Upper lobe of right lung (tissue), 1 donor: ENCODE measurements around the gene PUM2. TPM values are rescaled to one million over a fixed set of nuclear protein-coding genes. Genes with fewer than 3 reads are reported as not detected.

Experiments used
- ATAC-seq: fragments of 200-7000 bp; cut with Tn5 transposase; one replicate; pipeline ENCODE4 v1.9.1; 2020; ENCODE audit warnings: mild to moderate bottlenecking, moderate library complexity
- DNase-seq: peaks from one replicate; pipeline ENCODE4 v3.0.0-alpha.2; 2020
- H3K27ac ChIP-seq: fragments of 200-600 bp; one replicate; pipeline ENCODE4 v1.8.0; 2022
- H3K27me3 ChIP-seq: fragments of 200-600 bp; one replicate; pipeline ENCODE4 v1.8.0; 2022; ENCODE audit warnings: mild to moderate bottlenecking
- H3K36me3 ChIP-seq: fragments of 200-600 bp; one replicate; pipeline ENCODE4 v1.8.0; 2022
- H3K4me1 ChIP-seq: fragments of 200-600 bp; one replicate; pipeline ENCODE4 v1.8.0; 2022
- H3K4me3 ChIP-seq: fragments of 200-600 bp; one replicate; pipeline ENCODE4 v1.8.0; 2022; ENCODE audit warnings: mild to moderate bottlenecking
- H3K9me3 ChIP-seq: fragments of 200-600 bp; one replicate; pipeline ENCODE4 v1.8.0; 2022
- CTCF ChIP-seq: fragments of 200-600 bp; IDR thresholded peaks from one replicate; pipeline ENCODE4 v1.8.0; 2022; ENCODE audit warnings: antibody characterized with exemption
- intact Hi-C: fragments of 100-400 bp; cut with DNase I; formaldehyde crosslinking; loops from one replicate; pipeline ENCODE4 v1.11.0; 2022
- total RNA-seq: library from RNA; stranded (reverse); fragmentation: NEBNext Ultra II Directional; extraction: Animal tissue kit (Norgen Biotek cat#: 25700); gene quantifications from one replicate; pipeline ENCODE4 v1.2.1, GENCODE V29; 2021
- donor health status: DM: no; HTN: yes; CAD: no; lungs with severe emphysema.

Gene PUM2
- total RNA-seq, 1 donor from 2014 or later: 116 TPM

- peaks cover 7% of the 10 kb centered on the region for H3K4me1 ChIP-seq
- H3K27ac ChIP-seq: no peak overlapping the region
- no peak overlapping the region for H3K4me3 ChIP-seq
- ATAC-seq (no peak), DNase-seq (no peak)
- intact Hi-C loops: no loop called here
- no peaks in the 10 kb centered on the region for H3K9me3 ChIP-seq
- H3K36me3 ChIP-seq: no peaks in the 10 kb centered on the region
- no peak for TF ChIP-seq CTCF
- no peaks in the 10 kb centered on the region for H3K27me3 ChIP-seq
These were observed 149.7 kb downstream of the PUM2 start for GRCh38 chr2:20200697-20201555.

DNA sequence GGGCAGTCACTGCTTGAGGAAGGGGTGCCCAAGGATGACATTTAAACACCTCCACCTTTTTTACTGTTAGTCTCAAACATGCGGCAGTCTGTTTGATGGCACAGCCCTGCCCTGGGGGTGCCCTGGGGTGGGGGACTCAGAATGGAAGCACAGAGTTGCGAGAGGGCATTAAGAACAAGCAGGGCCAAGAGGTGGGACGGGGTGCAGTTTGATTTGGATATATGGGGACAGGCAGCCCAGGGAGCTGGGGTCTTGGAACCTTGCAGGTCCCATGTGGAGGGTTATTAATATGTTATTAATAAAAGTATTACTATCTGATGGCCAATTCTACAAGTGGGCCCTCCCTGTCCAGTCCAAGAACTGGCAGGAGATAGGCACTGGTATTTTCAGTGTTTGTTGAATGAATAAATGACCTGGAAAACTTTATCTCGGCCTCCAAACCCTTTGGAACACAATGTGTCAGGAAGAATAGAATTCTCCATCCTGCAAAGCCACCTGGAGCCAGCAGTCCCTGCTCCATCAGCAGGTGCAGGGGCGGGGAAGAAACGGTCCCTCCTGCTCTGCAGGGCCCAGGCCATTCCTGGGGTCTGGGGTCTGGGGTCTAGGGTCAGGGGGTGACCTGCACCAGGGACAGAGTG, 150.9 kb downstream of the PUM2 start:
- Histone ChIP-seq H3K4me1 (peaks cover 7% of the 10 kb centered on the region), H3K4me3 (no peak overlapping the region), H3K36me3 (no peaks in the 10 kb centered on the region), H3K27ac (peak overlapping the region; percentile 63), H3K27me3 (no peaks in the 10 kb centered on the region), H3K9me3 (no peaks in the 10 kb centered on the region)
- no peak for DNase-seq
- intact Hi-C loops: no loop called here
- TF ChIP-seq CTCF: no peak
- no peak for ATAC-seq

- intact Hi-C loops: no loop called here
- Histone ChIP-seq H3K9me3 (no peaks in the 10 kb centered on the region), H3K4me1 (peaks cover 7% of the 10 kb centered on the region), H3K27me3 (no peaks in the 10 kb centered on the region), H3K36me3 (no peaks in the 10 kb centered on the region), H3K4me3 (no peak overlapping the region), H3K27ac (peak overlapping the region; percentile 63)
- ATAC-seq: peak; percentile 21
- TF ChIP-seq CTCF: no peak
- DNase-seq: no peak
These were observed 151.6 kb downstream of the PUM2 start for GRCh38 chr2:20198796-20199632.

Other genes with a start within 250 kb of the PUM2 start
- 148 TPM for gene SDC1, start 125.7 kb downstream of the PUM2 start, total RNA-seq
- 191 TPM for gene RHOB, start 96.2 kb upstream of the PUM2 start, total RNA-seq